AG09309 (cell line): ENCODE data around the gene TAOK1.
A peak's percentile ranks its signal among the peaks of the same experiment; 100 is the strongest.

Experiments used
- DNase-seq: peaks from one replicate; pipeline ENCODE4 v3.0.0-alpha.2; 2010; ENCODE audit warnings: low read depth
- H3K4me3 ChIP-seq: 2 replicates; pipeline ENCODE4 v1.5.1; 2011; ENCODE audit warnings: mild to moderate bottlenecking, low read depth, low read length, moderate library complexity; ENCODE audit not compliant: control insufficient read depth
- TF ChIP-seq, protein P1 (sequence below): IDR thresholded peaks from 2 replicates; pipeline ENCODE4 v1.5.1; 2011; ENCODE audit warnings: mild to moderate bottlenecking, low read depth, low read length, inconsistent platforms; ENCODE audit not compliant: insufficient read depth, control insufficient read depth; ENCODE audit errors: missing control alignments

TAOK1 gene

DNA sequence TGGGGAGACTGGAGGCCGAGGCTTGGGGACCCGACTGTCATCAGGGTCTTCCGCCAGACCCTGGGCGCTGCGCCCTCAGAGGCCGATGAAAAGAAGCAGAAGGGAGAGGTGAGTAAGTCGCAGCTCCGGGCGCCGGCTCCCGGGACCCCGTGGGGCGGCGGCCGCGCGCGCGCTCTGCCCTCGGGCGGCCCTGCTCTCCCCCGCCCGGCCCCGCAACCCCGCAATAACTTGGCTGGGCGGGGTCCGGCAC, 177.1 kb downstream of the TAOK1 start:
- TF ChIP-seq, protein P1, sequence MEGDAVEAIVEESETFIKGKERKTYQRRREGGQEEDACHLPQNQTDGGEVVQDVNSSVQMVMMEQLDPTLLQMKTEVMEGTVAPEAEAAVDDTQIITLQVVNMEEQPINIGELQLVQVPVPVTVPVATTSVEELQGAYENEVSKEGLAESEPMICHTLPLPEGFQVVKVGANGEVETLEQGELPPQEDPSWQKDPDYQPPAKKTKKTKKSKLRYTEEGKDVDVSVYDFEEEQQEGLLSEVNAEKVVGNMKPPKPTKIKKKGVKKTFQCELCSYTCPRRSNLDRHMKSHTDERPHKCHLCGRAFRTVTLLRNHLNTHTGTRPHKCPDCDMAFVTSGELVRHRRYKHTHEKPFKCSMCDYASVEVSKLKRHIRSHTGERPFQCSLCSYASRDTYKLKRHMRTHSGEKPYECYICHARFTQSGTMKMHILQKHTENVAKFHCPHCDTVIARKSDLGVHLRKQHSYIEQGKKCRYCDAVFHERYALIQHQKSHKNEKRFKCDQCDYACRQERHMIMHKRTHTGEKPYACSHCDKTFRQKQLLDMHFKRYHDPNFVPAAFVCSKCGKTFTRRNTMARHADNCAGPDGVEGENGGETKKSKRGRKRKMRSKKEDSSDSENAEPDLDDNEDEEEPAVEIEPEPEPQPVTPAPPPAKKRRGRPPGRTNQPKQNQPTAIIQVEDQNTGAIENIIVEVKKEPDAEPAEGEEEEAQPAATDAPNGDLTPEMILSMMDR, result no peak
- peak overlapping the region; percentile 77 for H3K4me3 ChIP-seq
- no peak for DNase-seq

DNA sequence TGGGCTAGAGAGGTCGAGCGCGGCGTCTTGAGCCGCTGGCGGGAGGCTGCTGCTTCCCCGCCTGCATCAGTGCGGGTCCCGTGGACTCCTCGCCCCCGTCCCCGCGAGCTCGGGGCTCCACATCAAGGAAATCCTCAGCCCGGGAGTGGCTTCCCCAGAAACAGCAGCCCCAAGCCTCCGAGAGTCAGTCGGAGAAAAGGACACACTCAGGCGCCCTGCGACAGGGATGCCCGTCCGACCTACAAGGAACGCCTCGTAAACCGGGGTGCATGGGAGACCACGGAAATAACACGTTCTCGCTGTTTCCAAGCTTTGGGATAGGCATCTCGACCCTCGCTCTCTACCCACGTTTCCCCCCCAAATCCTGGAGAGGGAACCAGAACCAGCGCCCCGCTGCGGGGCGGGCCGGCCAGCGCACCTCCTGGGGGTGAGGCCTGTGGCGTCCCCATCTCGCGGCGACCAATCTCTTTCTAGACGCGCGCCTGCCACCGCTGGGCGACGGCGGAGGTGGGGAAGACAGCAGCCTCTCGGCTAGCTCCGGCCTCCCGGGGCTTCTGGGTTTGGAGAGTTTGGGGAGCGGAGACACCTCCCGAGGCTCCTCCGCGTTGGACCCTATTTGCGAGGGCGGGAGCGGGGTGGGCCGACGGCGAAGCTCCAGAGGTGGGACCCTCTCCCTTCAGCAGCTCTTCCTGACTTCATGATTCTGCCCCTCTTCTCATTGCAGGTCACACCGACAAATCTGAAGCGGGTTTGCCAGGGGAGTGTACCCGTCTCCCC, 177.6 kb downstream of the TAOK1 start:
- DNase-seq, result no peak
- TF ChIP-seq, protein P1, result peak; percentile 27

DNA sequence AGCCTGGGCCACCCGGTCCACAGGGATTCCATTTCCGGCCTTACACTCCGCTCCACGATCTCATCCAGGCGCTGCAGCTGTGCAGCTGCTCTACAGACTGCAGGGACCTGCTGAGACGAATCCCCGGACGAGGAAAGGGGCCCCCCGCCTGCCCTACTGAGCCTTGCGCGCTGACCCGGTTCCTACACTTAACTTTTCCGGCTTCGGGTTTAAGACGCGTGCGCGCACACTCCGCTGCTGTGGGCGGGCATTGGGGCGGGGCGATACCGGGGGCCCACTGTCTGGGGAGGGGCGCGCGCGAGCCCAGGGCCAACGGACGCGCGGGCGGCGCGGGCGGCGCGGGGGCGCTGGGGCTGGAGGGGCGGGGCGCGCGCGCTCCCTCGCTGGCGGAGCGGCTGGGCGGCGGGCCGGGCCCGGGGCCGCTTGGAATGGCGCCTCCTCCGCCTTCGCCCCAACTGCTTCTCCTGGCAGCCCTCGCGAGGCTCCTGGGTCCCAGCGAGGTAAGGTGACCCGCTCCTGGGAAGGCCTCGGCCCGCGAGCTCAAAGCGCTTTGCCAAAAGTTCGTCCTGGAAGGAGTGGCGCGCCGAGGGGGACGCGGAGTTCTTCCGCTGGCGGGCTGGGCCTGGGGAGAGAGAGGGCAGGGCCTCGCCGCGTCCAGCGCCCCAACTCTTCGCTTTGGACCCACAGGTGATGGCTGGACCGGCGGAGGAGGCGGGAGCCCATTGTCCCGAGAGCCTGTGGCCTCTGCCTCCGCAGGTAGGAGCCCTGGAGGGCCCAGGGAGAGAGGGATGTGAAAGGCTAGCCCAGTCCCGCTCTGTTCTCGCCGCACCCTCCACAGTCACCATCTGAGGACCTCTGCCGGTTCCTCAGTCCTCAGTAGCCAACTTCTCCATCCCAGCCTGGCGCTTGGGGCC, 178.4 kb downstream of the TAOK1 start, which contains the start of gene TP53I13:
TP53I13 (plus strand) TSS at position 371 of the 914 bp plus-strand sequence; CDS start at position 429, 58 bp downstream.
- DNase-seq, result no peak
- TF ChIP-seq, protein P1, result no peak

More for the DNA sequence above, 177.6 kb downstream of the TAOK1 start:
- H3K4me3 ChIP-seq, result peak overlapping the region; percentile 77

DNA sequence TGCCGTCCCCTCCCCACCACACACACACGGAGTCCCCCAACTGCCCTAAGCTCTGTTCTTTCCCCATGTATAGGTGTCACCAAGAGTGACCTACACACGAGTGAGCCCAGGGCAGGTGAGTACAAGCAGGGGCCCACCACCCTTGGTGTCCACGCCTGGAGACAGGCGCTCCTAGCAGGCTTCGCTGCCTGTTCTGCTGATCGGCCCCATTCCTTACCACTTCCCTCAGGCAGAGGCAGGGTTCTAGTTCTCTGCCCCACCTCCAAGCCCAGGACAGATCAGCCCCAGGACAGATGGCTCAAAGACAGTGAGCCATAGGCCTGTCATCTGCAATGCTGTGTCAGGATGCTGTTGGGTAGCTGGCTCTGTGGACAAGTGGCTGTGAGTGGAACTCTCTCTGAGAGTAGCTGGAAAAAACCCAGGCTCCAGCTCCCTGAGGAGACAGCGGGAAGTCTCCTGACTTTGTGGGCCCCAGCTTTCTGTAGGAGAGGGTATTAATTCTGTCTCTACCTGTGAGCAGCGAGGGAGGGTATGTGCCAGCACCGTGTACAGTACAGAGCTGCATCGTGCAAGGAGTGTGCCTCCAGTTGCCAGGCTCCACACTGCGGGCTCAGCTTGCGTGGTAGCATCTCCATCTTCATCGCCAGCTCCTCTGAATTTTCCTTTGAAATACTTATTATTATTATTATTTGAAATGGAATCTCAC, 179.2 kb downstream of the TAOK1 start:
- DNase-seq, result no peak
- peak overlapping the region; percentile 77 for H3K4me3 ChIP-seq
- TF ChIP-seq, protein P1, result no peak

More for the DNA sequence above, 178.4 kb downstream of the TAOK1 start, which contains the start of gene TP53I13:
- H3K4me3 ChIP-seq, result peak within 1 kb of the TSS; percentile 77

DNA sequence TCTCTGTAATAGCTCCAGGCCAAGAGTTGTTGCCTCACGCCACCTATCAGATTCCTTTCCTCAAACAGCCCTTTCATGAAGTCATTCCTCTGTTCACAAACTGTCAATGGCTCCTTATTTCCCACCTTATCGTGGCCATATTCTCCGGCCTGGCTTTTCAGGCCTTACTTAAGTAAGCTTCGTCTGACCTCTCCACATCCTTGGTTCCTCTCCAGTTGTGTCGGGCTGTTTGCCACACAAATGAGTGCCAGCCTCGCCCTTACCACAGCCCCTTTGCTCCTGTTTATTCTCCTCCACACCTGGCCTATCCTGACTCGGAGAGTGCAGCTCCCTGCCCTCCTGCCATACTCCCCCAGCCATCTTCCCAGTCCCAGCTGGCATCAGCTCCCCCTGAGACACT, 180.4 kb downstream of the TAOK1 start:
- no peak overlapping the region for H3K4me3 ChIP-seq
- TF ChIP-seq, protein P1, result no peak
- no peak for DNase-seq

DNA sequence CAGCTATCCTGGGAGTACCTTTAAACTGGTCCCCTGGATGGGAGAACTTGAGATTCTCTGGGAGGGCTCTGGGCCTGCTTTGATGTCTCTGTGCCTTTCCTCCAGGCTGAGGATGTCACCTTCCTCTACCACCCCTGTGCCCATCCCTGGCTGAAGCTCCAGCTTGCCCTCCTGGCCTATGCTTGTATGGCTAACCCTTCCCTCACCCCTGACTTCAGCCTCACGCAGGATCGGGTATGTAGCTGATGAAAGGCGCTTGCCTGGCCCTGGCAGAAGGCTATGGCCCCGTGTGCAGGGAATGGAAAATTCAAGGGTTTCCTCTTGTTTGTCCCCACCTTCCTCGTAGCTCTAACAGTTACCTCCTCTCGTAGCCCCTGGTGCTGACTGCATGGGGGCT, 181.3 kb downstream of the TAOK1 start:
- DNase-seq, result no peak
- H3K4me3 ChIP-seq, result no peak overlapping the region
- TF ChIP-seq, protein P1, result no peak
